Activated CD8-positive, alpha-beta T cell treated with anti-CD3 and anti-CD28 coated beads for 36 hours (primary cell): ENCODE data around the gene CST4. TPM values are rescaled to one million over a fixed set of nuclear protein-coding genes. Genes with fewer than 3 reads are reported as not detected.
"Not testable (repeated sequence)": the region's sequence is repeated elsewhere in the genome, so short reads cannot be mapped to it uniquely, and the experiment has no call there.

ENCODE experiments used
- ATAC-seq: fragments of 200-7000 bp; cut with Tn5 transposase; one replicate; pipeline ENCODE4 v1.10.0; 2021; ENCODE audit warnings: mild to moderate bottlenecking, moderate library complexity
- CTCF ChIA-PET: fragments of 350-600 bp; sonication (Branson Sonifier 250); formaldehyde crosslinking; loops from one replicate; lab custom pipeline; 2021; ENCODE audit warnings: antibody characterized with exemption; lab: Charles Lee
- POLR2A ChIA-PET: fragments of 350-600 bp; sonication (Branson Sonifier 250); formaldehyde crosslinking; loops from one replicate; lab custom pipeline; 2021; ENCODE audit warnings: antibody characterized with exemption; lab: Charles Lee
- DNase-seq: peaks from one replicate; pipeline ENCODE4 v3.0.0-alpha.2; 2020
- H3K27ac Mint-ChIP-seq: one replicate; pipeline ENCODE4 v1.8.0; 2021; ENCODE audit warnings: mild to moderate bottlenecking, mixed read lengths
- H3K27me3 Mint-ChIP-seq: one replicate; pipeline ENCODE4 v1.8.0; 2021; ENCODE audit warnings: mixed read lengths
- H3K36me3 Mint-ChIP-seq: one replicate; pipeline ENCODE4 v1.8.0; 2021; ENCODE audit warnings: low read depth, mixed read lengths
- H3K4me1 Mint-ChIP-seq: one replicate; pipeline ENCODE4 v1.8.0; 2021; ENCODE audit warnings: low read depth, mixed read lengths
- H3K4me3 Mint-ChIP-seq: one replicate; pipeline ENCODE4 v1.8.0; 2021; ENCODE audit warnings: mild to moderate bottlenecking, moderate library complexity, mixed read lengths
- H3K9me3 Mint-ChIP-seq: one replicate; pipeline ENCODE4 v1.8.0; 2021; ENCODE audit warnings: mixed read lengths
- intact Hi-C: fragments of 100-400 bp; cut with micrococcal nuclease; formaldehyde crosslinking; loops from one replicate; pipeline ENCODE4 v1.10.0; 2022
- total RNA-seq, 2 experiments: library from RNA; stranded (reverse); gene quantifications; one replicate each; pipeline ENCODE4 v1.2.3, GENCODE V29; 2021
- TF ChIP-seq, protein P1 (sequence below): fragments of 200-600 bp; IDR thresholded peaks from one replicate; pipeline ENCODE4 v1.8.0; 2022; ENCODE audit warnings: antibody characterized with exemption, mild to moderate bottlenecking

CST4 gene
- total RNA-seq, 2 experiments from 2014 or later = not detected

DNA sequence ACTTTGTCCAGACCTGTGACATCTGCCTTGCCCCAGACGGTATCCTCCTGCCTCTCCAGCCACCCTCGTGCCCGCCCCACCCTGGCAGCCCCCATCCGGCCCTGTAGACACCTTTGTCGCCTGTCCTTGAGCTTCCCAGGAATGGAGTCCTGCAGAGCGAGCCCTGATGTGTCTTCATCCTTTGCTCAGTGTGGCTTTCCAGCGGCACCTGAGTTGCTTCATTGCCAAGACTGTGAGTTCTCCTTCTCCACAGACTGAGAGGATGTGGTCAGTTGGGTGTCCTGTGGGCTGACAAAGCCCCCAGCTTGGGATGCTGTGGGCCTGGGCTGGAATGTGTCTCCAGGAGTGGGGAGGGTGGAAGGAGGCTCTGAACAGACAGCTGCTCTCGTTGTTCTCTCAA is 1.7 kb upstream of the CST4 start:
- POLR2A ChIA-PET = no interaction called here
- H3K9me3 Mint-ChIP-seq = no peaks in the 10 kb centered on the region
- H3K4me1 Mint-ChIP-seq = no peaks in the 10 kb centered on the region
- intact Hi-C loops = no loop called here
- TF ChIP-seq, protein P1, sequence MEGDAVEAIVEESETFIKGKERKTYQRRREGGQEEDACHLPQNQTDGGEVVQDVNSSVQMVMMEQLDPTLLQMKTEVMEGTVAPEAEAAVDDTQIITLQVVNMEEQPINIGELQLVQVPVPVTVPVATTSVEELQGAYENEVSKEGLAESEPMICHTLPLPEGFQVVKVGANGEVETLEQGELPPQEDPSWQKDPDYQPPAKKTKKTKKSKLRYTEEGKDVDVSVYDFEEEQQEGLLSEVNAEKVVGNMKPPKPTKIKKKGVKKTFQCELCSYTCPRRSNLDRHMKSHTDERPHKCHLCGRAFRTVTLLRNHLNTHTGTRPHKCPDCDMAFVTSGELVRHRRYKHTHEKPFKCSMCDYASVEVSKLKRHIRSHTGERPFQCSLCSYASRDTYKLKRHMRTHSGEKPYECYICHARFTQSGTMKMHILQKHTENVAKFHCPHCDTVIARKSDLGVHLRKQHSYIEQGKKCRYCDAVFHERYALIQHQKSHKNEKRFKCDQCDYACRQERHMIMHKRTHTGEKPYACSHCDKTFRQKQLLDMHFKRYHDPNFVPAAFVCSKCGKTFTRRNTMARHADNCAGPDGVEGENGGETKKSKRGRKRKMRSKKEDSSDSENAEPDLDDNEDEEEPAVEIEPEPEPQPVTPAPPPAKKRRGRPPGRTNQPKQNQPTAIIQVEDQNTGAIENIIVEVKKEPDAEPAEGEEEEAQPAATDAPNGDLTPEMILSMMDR = no peak
- DNase-seq = no peak
- H3K4me3 Mint-ChIP-seq = no peak overlapping the region
- H3K27me3 Mint-ChIP-seq = peaks cover 11% of the 10 kb centered on the region
- no peaks in the 10 kb centered on the region for H3K36me3 Mint-ChIP-seq
- CTCF ChIA-PET = no interaction called here
- ATAC-seq = no peak
- H3K27ac Mint-ChIP-seq = no peak overlapping the region

DNA sequence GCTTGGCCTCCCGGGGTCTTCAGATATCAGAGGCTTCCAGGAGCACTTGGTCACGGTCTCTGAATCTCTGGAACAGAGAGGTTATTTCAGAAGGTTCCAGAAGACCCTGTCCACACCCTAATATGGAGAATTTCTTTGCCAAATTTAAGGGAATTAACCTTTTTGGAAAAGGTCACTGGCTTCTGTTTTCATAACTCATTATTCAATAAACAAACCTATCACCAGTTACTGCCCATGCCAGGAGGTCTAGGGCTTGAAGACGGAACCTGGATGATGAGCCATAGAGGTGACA is 507 bp upstream of the CST4 start:
- Mint-ChIP-seq H3K4me1 (no peaks in the 10 kb centered on the region), H3K9me3 (no peaks in the 10 kb centered on the region), H3K27ac (no peak overlapping the region), H3K36me3 (no peaks in the 10 kb centered on the region), H3K4me3 (no peak overlapping the region), H3K27me3 (peaks cover 7% of the 10 kb centered on the region)
- TF ChIP-seq, protein P1 = no peak
- no peak for ATAC-seq
- intact Hi-C loops = no loop called here
- CTCF ChIA-PET = no interaction called here
- POLR2A ChIA-PET = no interaction called here
- no peak for DNase-seq

DNA sequence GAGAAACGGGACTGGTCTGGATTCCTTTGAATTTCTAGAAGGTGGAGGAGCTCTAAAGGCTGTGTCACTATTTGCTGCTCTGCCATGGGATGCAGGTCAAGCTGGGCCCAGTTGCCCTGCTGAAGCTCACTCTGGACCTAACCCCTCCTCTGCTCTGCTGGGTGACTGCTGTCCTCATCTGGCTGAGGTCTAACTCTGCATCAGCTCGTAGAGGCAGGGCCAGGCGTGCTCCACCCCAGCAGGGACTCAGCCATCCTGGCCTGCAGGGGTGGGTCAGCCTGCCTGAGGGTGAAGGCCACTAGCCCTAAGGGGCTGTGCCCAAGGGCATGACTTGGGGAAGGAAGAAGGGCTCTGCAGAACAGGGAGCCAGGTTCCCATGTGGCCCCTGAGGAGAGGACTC is 852 bp downstream of the CST4 start:
- CTCF ChIA-PET = no interaction called here
- Mint-ChIP-seq H3K27me3 (peaks cover 5% of the 10 kb centered on the region), H3K4me1 (no peaks in the 10 kb centered on the region), H3K4me3 (no peak overlapping the region), H3K9me3 (no peaks in the 10 kb centered on the region), H3K36me3 (no peaks in the 10 kb centered on the region), H3K27ac (no peak overlapping the region)
- DNase-seq (no peak), ATAC-seq (no peak)
- POLR2A ChIA-PET = no interaction called here
- TF ChIP-seq, protein P1 = no peak
- intact Hi-C loops = no loop called here

DNA sequence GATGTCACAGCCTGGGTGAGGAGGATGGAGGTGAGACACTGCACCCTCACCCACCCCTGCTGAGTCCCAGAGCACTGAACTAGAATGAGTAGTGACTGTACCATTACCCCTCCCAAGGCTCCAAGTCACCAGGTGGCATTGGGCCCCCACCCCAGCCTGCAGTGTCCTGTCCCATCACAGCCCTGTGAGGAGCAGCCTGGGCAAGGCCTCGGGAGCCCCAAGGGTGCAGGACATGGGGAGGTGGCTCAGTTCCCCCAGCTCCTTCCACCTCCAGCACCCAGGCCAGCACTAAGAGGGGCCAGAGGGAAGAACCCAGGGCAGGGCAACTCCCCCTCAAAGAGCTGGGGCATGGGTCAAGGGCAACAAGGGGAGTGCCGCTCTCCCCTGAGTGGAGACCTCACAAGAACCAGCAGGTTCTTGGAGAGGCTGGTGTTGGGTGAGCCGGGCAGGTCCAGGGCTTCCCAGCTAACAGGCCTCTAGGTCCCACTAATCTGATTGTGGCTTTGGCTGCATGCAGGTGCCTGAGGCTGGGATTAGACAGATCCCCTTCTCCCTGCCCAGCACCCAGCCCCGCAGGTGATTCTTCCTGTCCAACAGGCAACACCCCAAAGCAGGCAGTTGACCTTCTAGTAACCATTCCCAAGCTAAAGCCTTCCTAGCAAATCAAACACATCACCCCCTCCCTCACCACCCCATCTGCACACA is 2.6 kb downstream of the CST4 start:
- Mint-ChIP-seq H3K9me3 (no peaks in the 10 kb centered on the region), H3K36me3 (no peaks in the 10 kb centered on the region), H3K4me3 (no peak overlapping the region), H3K4me1 (no peaks in the 10 kb centered on the region), H3K27ac (no peak overlapping the region), H3K27me3 (peaks cover 6% of the 10 kb centered on the region)
- ChIA-PET CTCF (no interaction called here), POLR2A (no interaction called here)
- TF ChIP-seq, protein P1 = no peak
- ATAC-seq = no peak
- no peak for DNase-seq
- intact Hi-C loops = no loop called here

DNA sequence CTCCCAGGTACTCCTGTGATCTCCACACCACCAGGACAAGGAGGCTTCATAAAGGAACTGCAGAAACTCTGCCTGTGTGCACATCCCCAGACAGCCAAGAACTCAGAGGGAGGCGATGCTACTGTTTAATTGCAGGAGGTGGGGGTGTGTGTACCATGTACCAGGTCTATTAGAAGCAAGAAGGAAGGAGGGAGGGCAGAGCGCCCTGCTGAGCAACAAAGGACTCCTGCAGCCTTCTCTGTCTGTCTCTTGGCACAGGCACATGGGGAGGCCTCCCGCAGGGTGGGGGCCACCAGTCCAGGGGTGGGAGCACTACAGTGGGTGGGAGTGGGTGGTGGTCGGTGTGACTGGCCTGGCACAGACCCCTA is 3.3 kb downstream of the CST4 start:
- CTCF ChIA-PET, DNase-seq, H3K36me3 Mint-ChIP-seq, H3K9me3 Mint-ChIP-seq, H3K4me1 Mint-ChIP-seq, ATAC-seq, H3K27me3 Mint-ChIP-seq, intact Hi-C loops, H3K4me3 Mint-ChIP-seq, POLR2A ChIA-PET, H3K27ac Mint-ChIP-seq: not testable (repeated sequence)

DNA sequence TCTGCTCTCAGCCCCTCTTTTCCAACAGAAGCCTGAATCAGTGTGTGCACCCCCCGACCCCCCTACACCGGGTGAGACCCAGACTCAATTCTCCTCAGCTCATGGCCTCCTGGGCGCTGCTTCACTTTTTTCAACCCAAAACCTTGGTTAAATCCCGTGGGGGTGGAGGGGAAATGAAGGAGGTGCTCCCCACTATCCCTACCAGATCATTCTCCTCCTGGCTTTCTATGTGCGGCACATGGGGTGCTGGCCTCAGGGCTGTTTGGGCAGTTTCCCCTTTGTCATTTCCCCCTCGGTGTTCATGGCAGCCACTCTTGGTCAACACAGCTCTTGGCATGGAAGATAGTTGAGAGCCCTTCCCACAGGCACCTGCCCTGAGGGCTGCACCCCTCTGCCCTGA is 4.6 kb downstream of the CST4 start:
- ATAC-seq = no peak
- H3K27ac Mint-ChIP-seq = no peak overlapping the region

More for the DNA sequence above, 4.6 kb downstream of the CST4 start:
- POLR2A ChIA-PET = interaction anchor here (0.7 kb wide), 1 partner anchor 22 kb away, joined by 3 read pairs; no protein-coding TSS in a partner anchor
- CTCF ChIA-PET = interaction anchor here (1.5 kb wide), 1 partner anchor 16 kb away, joined by 3 read pairs; no protein-coding TSS in a partner anchor
- DNase-seq = no peak
- Mint-ChIP-seq H3K27me3 (peaks cover 11% of the 10 kb centered on the region), H3K4me3 (no peak overlapping the region), H3K4me1 (no peaks in the 10 kb centered on the region), H3K36me3 (no peaks in the 10 kb centered on the region), H3K9me3 (no peaks in the 10 kb centered on the region)
- intact Hi-C loops = no loop called here
- TF ChIP-seq, protein P1 = no peak
